SK-N-SH treated with all-trans-retinoic acid at 6 μM for 48 hours (cell line): Measurements from ENCODE around the gene ZNF154.

Source experiments
- ATAC-seq: fragments of 200-7000 bp; cut with Tn5 transposase; 3 replicates; pipeline ENCODE4 v1.9.1; 2020; ENCODE audit warnings: mild to moderate bottlenecking, moderate library complexity
- ARNTL ChIP-seq: fragments of 450-650 bp; formaldehyde crosslinking; IDR thresholded peaks from 2 replicates; pipeline ENCODE4 v1.5.0; 2020; ENCODE audit warnings: low read depth, mild to moderate bottlenecking, moderate library complexity, borderline replicate concordance
- CSDC2 ChIP-seq: fragments of 250-450 bp; sonication (Bioruptor Pico); IDR thresholded peaks from 2 replicates; pipeline ENCODE4 v1.5.0; 2020; ENCODE audit warnings: mild to moderate bottlenecking, moderate library complexity
- ISL1 ChIP-seq: fragments of 250-450 bp; sonication (Bioruptor Pico); IDR thresholded peaks from 2 replicates; pipeline ENCODE4 v2.1.2; 2022; ENCODE audit warnings: mild to moderate bottlenecking, moderate library complexity
- OSR1 ChIP-seq: fragments of 250-450 bp; sonication (Bioruptor Pico); IDR thresholded peaks from 2 replicates; pipeline ENCODE4 v1.8.0; 2022; ENCODE audit warnings: moderate library complexity, mild to moderate bottlenecking, inconsistent platforms
- TCF4 ChIP-seq: fragments of 250-450 bp; sonication (Bioruptor Pico); IDR thresholded peaks from 2 replicates; pipeline ENCODE4 v1.8.0; 2021; ENCODE audit warnings: mild to moderate bottlenecking, moderate library complexity, borderline replicate concordance
- ZC3H10 ChIP-seq: fragments of 250-450 bp; sonication (Bioruptor Pico); IDR thresholded peaks from 2 replicates; pipeline ENCODE4 v1.5.1; 2021; ENCODE audit warnings: mild to moderate bottlenecking, moderate library complexity
- ZFP3 ChIP-seq: fragments of 250-450 bp; sonication (Bioruptor Pico); IDR thresholded peaks from 2 replicates; pipeline ENCODE4 v1.5.0; 2020; ENCODE audit warnings: mild to moderate bottlenecking, moderate library complexity
- ZFP30 ChIP-seq: fragments of 450-650 bp; formaldehyde crosslinking; IDR thresholded peaks from 2 replicates; pipeline ENCODE4 v1.5.0; 2022; ENCODE audit warnings: mild to moderate bottlenecking, moderate library complexity
- ZNF565 ChIP-seq: fragments of 450-650 bp; formaldehyde crosslinking; conservative IDR thresholded peaks from 2 replicates; pipeline ENCODE4 v1.5.0; 2020; ENCODE audit warnings: low read depth, mild to moderate bottlenecking, moderate library complexity
- ZNF8 ChIP-seq: fragments of 450-650 bp; formaldehyde crosslinking; IDR thresholded peaks from 2 replicates; pipeline ENCODE4 v1.5.0; 2020; ENCODE audit warnings: mild to moderate bottlenecking, moderate library complexity
- TF ChIP-seq, protein P1 (sequence below): fragments of 250-450 bp; sonication (Bioruptor Pico); IDR thresholded peaks from 2 replicates; pipeline ENCODE4 v1.5.0; 2020; ENCODE audit warnings: mild to moderate bottlenecking, moderate library complexity
- TF ChIP-seq, protein P2 (sequence below): fragments of 250-450 bp; sonication (Bioruptor Pico); IDR thresholded peaks from 2 replicates; pipeline ENCODE4 v1.8.0; 2020; ENCODE audit warnings: mild to moderate bottlenecking, moderate library complexity, borderline replicate concordance
- TF ChIP-seq, protein P3 (sequence below): fragments of 250-450 bp; sonication (Bioruptor Pico); IDR thresholded peaks from 2 replicates; pipeline ENCODE4 v1.8.0; 2021; ENCODE audit warnings: low read depth, mild to moderate bottlenecking, moderate library complexity, borderline replicate concordance
- TF ChIP-seq, protein P4 (sequence below): fragments of 250-450 bp; sonication (Bioruptor Pico); IDR thresholded peaks from 2 replicates; pipeline ENCODE4 v1.5.1; 2021; ENCODE audit warnings: mild to moderate bottlenecking, moderate library complexity
- TF ChIP-seq, protein P5 (sequence below): fragments of 250-450 bp; sonication (Bioruptor Pico); IDR thresholded peaks from 2 replicates; pipeline ENCODE4 v1.5.1; 2020; ENCODE audit warnings: low read depth, mild to moderate bottlenecking, moderate library complexity

ZNF154 gene

DNA sequence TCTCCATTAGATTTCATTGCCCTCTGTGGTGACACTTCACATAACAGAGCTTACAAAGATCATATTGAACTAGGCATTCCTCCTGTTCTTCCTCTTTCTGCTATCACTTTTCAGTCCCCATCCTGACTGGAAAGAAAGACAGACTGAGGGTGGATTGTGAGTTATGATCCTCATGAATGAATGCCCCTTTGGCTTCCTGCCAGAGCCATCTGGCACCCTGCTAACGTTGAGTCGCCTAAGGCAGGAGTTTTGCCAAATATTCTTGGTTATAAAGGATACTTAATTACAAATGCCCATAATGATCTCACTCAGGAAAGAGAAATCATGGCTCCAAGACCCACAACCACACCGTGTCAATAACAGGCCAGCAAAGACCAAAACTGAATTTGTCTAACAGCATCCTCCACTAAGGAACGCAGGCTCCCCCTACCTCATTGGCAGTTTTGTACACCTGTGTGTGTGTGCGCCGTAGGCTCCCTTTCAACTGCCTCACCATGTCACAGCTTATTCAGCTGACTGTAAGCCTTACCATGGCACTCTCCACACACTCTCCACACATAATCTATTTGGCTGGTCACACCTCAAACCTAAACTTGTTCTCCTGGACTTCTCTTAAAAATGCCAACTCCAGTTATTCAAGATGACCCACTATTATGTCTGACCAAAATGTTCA, 60.5 kb downstream of the ZNF154 start:
- no peak for ATAC-seq
- TF ChIP-seq, protein P1, sequence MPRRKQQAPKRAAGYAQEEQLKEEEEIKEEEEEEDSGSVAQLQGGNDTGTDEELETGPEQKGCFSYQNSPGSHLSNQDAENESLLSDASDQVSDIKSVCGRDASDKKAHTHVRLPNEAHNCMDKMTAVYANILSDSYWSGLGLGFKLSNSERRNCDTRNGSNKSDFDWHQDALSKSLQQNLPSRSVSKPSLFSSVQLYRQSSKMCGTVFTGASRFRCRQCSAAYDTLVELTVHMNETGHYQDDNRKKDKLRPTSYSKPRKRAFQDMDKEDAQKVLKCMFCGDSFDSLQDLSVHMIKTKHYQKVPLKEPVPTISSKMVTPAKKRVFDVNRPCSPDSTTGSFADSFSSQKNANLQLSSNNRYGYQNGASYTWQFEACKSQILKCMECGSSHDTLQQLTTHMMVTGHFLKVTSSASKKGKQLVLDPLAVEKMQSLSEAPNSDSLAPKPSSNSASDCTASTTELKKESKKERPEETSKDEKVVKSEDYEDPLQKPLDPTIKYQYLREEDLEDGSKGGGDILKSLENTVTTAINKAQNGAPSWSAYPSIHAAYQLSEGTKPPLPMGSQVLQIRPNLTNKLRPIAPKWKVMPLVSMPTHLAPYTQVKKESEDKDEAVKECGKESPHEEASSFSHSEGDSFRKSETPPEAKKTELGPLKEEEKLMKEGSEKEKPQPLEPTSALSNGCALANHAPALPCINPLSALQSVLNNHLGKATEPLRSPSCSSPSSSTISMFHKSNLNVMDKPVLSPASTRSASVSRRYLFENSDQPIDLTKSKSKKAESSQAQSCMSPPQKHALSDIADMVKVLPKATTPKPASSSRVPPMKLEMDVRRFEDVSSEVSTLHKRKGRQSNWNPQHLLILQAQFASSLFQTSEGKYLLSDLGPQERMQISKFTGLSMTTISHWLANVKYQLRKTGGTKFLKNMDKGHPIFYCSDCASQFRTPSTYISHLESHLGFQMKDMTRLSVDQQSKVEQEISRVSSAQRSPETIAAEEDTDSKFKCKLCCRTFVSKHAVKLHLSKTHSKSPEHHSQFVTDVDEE (CRISPR knock-in tag) = no peak
- TF ChIP-seq ISL1 (CRISPR knock-in tag) = no peak
- TF ChIP-seq ZNF565 (CRISPR knock-in tag) = no peak
- TF ChIP-seq, protein P2, sequence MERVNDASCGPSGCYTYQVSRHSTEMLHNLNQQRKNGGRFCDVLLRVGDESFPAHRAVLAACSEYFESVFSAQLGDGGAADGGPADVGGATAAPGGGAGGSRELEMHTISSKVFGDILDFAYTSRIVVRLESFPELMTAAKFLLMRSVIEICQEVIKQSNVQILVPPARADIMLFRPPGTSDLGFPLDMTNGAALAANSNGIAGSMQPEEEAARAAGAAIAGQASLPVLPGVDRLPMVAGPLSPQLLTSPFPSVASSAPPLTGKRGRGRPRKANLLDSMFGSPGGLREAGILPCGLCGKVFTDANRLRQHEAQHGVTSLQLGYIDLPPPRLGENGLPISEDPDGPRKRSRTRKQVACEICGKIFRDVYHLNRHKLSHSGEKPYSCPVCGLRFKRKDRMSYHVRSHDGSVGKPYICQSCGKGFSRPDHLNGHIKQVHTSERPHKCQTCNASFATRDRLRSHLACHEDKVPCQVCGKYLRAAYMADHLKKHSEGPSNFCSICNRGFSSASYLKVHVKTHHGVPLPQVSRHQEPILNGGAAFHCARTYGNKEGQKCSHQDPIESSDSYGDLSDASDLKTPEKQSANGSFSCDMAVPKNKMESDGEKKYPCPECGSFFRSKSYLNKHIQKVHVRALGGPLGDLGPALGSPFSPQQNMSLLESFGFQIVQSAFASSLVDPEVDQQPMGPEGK (CRISPR knock-in tag) = no peak
- no peak for TF ChIP-seq TCF4 (CRISPR knock-in tag)
- no peak for TF ChIP-seq ZFP30 (CRISPR knock-in tag)
- TF ChIP-seq, protein P3, sequence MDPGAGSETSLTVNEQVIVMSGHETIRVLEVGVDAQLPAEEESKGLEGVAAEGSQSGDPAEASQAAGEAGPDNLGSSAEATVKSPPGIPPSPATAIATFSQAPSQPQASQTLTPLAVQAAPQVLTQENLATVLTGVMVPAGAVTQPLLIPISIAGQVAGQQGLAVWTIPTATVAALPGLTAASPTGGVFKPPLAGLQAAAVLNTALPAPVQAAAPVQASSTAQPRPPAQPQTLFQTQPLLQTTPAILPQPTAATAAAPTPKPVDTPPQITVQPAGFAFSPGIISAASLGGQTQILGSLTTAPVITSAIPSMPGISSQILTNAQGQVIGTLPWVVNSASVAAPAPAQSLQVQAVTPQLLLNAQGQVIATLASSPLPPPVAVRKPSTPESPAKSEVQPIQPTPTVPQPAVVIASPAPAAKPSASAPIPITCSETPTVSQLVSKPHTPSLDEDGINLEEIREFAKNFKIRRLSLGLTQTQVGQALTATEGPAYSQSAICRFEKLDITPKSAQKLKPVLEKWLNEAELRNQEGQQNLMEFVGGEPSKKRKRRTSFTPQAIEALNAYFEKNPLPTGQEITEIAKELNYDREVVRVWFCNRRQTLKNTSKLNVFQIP (CRISPR knock-in tag) = no peak
- TF ChIP-seq, protein P4, sequence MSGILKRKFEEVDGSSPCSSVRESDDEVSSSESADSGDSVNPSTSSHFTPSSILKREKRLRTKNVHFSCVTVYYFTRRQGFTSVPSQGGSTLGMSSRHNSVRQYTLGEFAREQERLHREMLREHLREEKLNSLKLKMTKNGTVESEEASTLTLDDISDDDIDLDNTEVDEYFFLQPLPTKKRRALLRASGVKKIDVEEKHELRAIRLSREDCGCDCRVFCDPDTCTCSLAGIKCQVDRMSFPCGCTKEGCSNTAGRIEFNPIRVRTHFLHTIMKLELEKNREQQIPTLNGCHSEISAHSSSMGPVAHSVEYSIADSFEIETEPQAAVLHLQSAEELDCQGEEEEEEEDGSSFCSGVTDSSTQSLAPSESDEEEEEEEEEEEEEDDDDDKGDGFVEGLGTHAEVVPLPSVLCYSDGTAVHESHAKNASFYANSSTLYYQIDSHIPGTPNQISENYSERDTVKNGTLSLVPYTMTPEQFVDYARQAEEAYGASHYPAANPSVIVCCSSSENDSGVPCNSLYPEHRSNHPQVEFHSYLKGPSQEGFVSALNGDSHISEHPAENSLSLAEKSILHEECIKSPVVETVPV (CRISPR knock-in tag) = no peak
- TF ChIP-seq, protein P5, sequence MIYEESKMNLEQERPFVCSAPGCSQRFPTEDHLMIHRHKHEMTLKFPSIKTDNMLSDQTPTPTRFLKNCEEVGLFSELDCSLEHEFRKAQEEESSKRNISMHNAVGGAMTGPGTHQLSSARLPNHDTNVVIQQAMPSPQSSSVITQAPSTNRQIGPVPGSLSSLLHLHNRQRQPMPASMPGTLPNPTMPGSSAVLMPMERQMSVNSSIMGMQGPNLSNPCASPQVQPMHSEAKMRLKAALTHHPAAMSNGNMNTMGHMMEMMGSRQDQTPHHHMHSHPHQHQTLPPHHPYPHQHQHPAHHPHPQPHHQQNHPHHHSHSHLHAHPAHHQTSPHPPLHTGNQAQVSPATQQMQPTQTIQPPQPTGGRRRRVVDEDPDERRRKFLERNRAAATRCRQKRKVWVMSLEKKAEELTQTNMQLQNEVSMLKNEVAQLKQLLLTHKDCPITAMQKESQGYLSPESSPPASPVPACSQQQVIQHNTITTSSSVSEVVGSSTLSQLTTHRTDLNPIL (CRISPR knock-in tag) = no peak
- TF ChIP-seq OSR1 (CRISPR knock-in tag) = no peak
- no peak for TF ChIP-seq ZC3H10
- no peak for TF ChIP-seq ARNTL
- TF ChIP-seq CSDC2 (CRISPR knock-in tag) = no peak
- no peak for TF ChIP-seq ZFP3 (CRISPR knock-in tag)
- TF ChIP-seq ZNF8 (CRISPR knock-in tag) = no peak
